Measurements from ENCODE around the gene ALDH1A2.

The ALDH1A2 gene

GRCh38 chr15:57932348-57932747 is 133.2 kb downstream of the ALDH1A2 start:
- Histone ChIP-seq H2BK5ac (ENCODE audit: low read length) (no peak overlapping the region), H4K8ac (ENCODE audit: low read depth, low read length) (no peak overlapping the region), H3K9me3 (replicated peaks in 1 of 2; ENCODE audit: control insufficient read depth in 2 of 2, insufficient read depth in 1 of 2, low read depth in 1 of 2, low read length in 2 of 2) (no peaks in the 10 kb centered on the region), H2AFZ (ENCODE audit: low read length) (no peak overlapping the region), H3K18ac (ENCODE audit: low read length) (no peak overlapping the region), H3K36me3 (replicated peaks in 1 of 2; ENCODE audit: control insufficient read depth in 2 of 2, insufficient read depth in 2 of 2, low read length in 2 of 2) (no peaks in the 10 kb centered on the region), H3K14ac (ENCODE audit: low read length) (no peak overlapping the region), H4K91ac (ENCODE audit: low read depth, low read length, poor library complexity) (no peak overlapping the region), H2AK5ac (ENCODE audit: low read depth, low read length) (no peak overlapping the region), H3K27me3 (ENCODE audit: control insufficient read depth in 3 of 3, insufficient read depth in 3 of 3, low read depth in 1 of 3, low read length in 3 of 3) (no peaks in the 10 kb centered on the region), H2BK120ac (ENCODE audit: low read depth, low read length) (no peak overlapping the region), H3K4me3 (ENCODE audit: low read length in 2 of 2) (no peak overlapping the region), H2BK12ac (ENCODE audit: low read length) (no peak overlapping the region), H3K79me1 (ENCODE audit: low read depth, low read length) (no peaks in the 10 kb centered on the region), H3K4me1 (ENCODE audit: control insufficient read depth in 2 of 2, insufficient read depth in 1 of 2, low read depth in 1 of 2, low read length in 2 of 2) (no peaks in the 10 kb centered on the region), H3K27ac (replicated peaks; ENCODE audit: low read length) (no peak overlapping the region), H3K4ac (ENCODE audit: low read length) (no peak overlapping the region), H3K9ac (ENCODE audit: low read depth, low read length, poor library complexity) (no peak overlapping the region), H3K4me2 (ENCODE audit: insufficient read depth, low read length, poor library complexity, severe bottlenecking) (no peak overlapping the region), H3K23ac (ENCODE audit: low read depth, low read length, poor library complexity) (no peak overlapping the region), H2BK15ac (ENCODE audit: low read length) (no peak overlapping the region)
- no peak for DNase-seq (ENCODE audit: low spot score)
- no CpG with 5 or more reads among the region's 2 CpGs for WGBS, 2 donors (ENCODE audit: extremely low coverage in 2 of 2, insufficient read length in 2 of 2, insufficient replicate concordance in 1 of 2)

- no peak overlapping the region for H2BK12ac ChIP-seq (ENCODE audit: low read length)
- no peaks in the 10 kb centered on the region for H3K79me1 ChIP-seq (ENCODE audit: low read depth, low read length)
- H3K4me1 ChIP-seq (ENCODE audit: control insufficient read depth in 2 of 2, insufficient read depth in 1 of 2, low read depth in 1 of 2, low read length in 2 of 2): no peaks in the 10 kb centered on the region
- no peak overlapping the region for H2BK15ac ChIP-seq (ENCODE audit: low read length)
- no peak overlapping the region for H2AFZ ChIP-seq (ENCODE audit: low read length)
- no peak overlapping the region for H3K27ac ChIP-seq (replicated peaks; ENCODE audit: low read length)
- H2AK5ac ChIP-seq (ENCODE audit: low read depth, low read length): no peak overlapping the region
- H3K4me2 ChIP-seq (ENCODE audit: insufficient read depth, low read length, poor library complexity, severe bottlenecking): no peak overlapping the region
- H3K4me3 ChIP-seq (ENCODE audit: low read length in 2 of 2): no peak overlapping the region
- H2BK5ac ChIP-seq (ENCODE audit: low read length): no peak overlapping the region
- no peaks in the 10 kb centered on the region for H3K36me3 ChIP-seq (replicated peaks in 1 of 2; ENCODE audit: control insufficient read depth in 2 of 2, insufficient read depth in 2 of 2, low read length in 2 of 2)
- DNase-seq (ENCODE audit: low spot score): no peak
- no peak overlapping the region for H3K18ac ChIP-seq (ENCODE audit: low read length)
- no peak overlapping the region for H3K14ac ChIP-seq (ENCODE audit: low read length)
- WGBS, 2 donors (ENCODE audit: extremely low coverage in 2 of 2, insufficient read length in 2 of 2, insufficient replicate concordance in 1 of 2): no CpG with 5 or more reads among the region's 1 CpG
- no peaks in the 10 kb centered on the region for H3K9me3 ChIP-seq (replicated peaks in 1 of 2; ENCODE audit: control insufficient read depth in 2 of 2, insufficient read depth in 1 of 2, low read depth in 1 of 2, low read length in 2 of 2)
- no peak overlapping the region for H4K91ac ChIP-seq (ENCODE audit: low read depth, low read length, poor library complexity)
- H2BK120ac ChIP-seq (ENCODE audit: low read depth, low read length): no peak overlapping the region
- H3K27me3 ChIP-seq (ENCODE audit: control insufficient read depth in 3 of 3, insufficient read depth in 3 of 3, low read depth in 1 of 3, low read length in 3 of 3): no peaks in the 10 kb centered on the region
- no peak overlapping the region for H3K23ac ChIP-seq (ENCODE audit: low read depth, low read length, poor library complexity)
- H3K9ac ChIP-seq (ENCODE audit: low read depth, low read length, poor library complexity): no peak overlapping the region
- no peak overlapping the region for H4K8ac ChIP-seq (ENCODE audit: low read depth, low read length)
- H3K4ac ChIP-seq (ENCODE audit: low read length): no peak overlapping the region
These were observed 133.9 kb downstream of the ALDH1A2 start for GRCh38 chr15:57931570-57931969.

DNA sequence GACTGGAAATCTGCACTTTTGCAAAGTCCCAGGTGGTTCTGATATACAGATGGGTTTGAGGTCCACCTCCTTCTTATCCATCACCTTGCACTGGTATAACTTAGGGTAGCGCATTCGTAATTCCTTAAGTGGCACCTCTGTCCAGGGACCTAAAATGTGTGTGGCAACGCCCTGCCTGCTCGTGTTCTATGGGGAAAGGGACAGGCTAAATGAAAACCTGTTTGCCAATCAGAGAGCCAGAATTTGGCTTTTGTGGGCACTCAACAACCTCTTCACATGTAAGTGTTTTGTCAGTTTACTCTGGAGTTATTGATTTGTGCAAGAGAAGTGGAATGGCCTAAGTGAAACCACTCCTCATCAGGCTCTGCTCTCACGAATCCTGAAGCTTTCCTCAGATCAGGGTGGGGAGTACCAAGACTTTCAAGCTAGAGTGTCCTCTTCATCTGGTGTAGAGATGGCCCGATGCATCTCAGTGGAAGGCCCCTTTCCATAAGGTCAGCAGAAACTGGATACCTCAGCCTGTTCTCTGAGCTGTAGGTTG is 138.3 kb downstream of the ALDH1A2 start:
- H3K79me1 ChIP-seq (ENCODE audit: low read depth, low read length): no peaks in the 10 kb centered on the region
- H3K4me2 ChIP-seq (ENCODE audit: insufficient read depth, low read length, poor library complexity, severe bottlenecking): no peak overlapping the region
- no peaks in the 10 kb centered on the region for H3K4me1 ChIP-seq (ENCODE audit: control insufficient read depth in 2 of 2, insufficient read depth in 1 of 2, low read depth in 1 of 2, low read length in 2 of 2)
- no peak overlapping the region for H3K4ac ChIP-seq (ENCODE audit: low read length)
- H3K9me3 ChIP-seq (replicated peaks in 1 of 2; ENCODE audit: control insufficient read depth in 2 of 2, insufficient read depth in 1 of 2, low read depth in 1 of 2, low read length in 2 of 2): no peaks in the 10 kb centered on the region
- no peaks in the 10 kb centered on the region for H3K27me3 ChIP-seq (ENCODE audit: control insufficient read depth in 3 of 3, insufficient read depth in 3 of 3, low read depth in 1 of 3, low read length in 3 of 3)
- H2BK5ac ChIP-seq (ENCODE audit: low read length): no peak overlapping the region
- no peak overlapping the region for H4K8ac ChIP-seq (ENCODE audit: low read depth, low read length)
- H2BK12ac ChIP-seq (ENCODE audit: low read length): no peak overlapping the region
- no peak overlapping the region for H2AFZ ChIP-seq (ENCODE audit: low read length)
- no peak overlapping the region for H2BK15ac ChIP-seq (ENCODE audit: low read length)
- no peak overlapping the region for H3K14ac ChIP-seq (ENCODE audit: low read length)
- DNase-seq (ENCODE audit: low spot score): no peak
- H3K18ac ChIP-seq (ENCODE audit: low read length): no peak overlapping the region
- no peak overlapping the region for H3K27ac ChIP-seq (replicated peaks; ENCODE audit: low read length)
- H4K91ac ChIP-seq (ENCODE audit: low read depth, low read length, poor library complexity): no peak overlapping the region
- H3K36me3 ChIP-seq (replicated peaks in 1 of 2; ENCODE audit: control insufficient read depth in 2 of 2, insufficient read depth in 2 of 2, low read length in 2 of 2): no peaks in the 10 kb centered on the region
- H3K23ac ChIP-seq (ENCODE audit: low read depth, low read length, poor library complexity): no peak overlapping the region
- no peak overlapping the region for H2BK120ac ChIP-seq (ENCODE audit: low read depth, low read length)
- H3K4me3 ChIP-seq (ENCODE audit: low read length in 2 of 2): no peak overlapping the region
- no CpG with 5 or more reads among the region's 6 CpGs for WGBS, 2 donors (ENCODE audit: extremely low coverage in 2 of 2, insufficient read length in 2 of 2, insufficient replicate concordance in 1 of 2)
- H3K9ac ChIP-seq (ENCODE audit: low read depth, low read length, poor library complexity): no peak overlapping the region
- no peak overlapping the region for H2AK5ac ChIP-seq (ENCODE audit: low read depth, low read length)

DNA sequence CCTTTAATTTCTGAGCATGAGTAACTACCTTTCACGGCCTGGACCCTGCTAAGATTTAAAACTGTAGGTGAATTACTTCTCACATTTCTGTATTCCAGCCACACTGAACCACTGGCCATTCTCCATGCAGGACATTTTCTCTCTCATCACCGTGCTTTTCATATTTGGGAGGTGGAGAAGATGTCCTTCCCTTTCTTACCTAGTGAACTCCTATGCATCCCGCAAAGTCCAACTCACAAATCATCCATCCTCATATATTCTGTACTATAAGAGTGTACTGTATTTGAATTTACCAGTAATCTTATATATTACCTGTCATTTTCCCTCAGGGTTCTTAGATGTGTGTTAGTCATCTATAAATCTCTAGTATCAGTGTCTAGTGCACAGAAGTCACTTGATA is 139.9 kb downstream of the ALDH1A2 start:
- no peak overlapping the region for H2AK5ac ChIP-seq (ENCODE audit: low read depth, low read length)
- WGBS, 2 donors (ENCODE audit: extremely low coverage in 2 of 2, insufficient read length in 2 of 2, insufficient replicate concordance in 1 of 2): no CpG with 5 or more reads among the region's 3 CpGs

More for the DNA sequence above, 139.9 kb downstream of the ALDH1A2 start:
- DNase-seq (ENCODE audit: low spot score): no peak
- H3K4ac ChIP-seq (ENCODE audit: low read length): no peak overlapping the region
- H3K79me1 ChIP-seq (ENCODE audit: low read depth, low read length): no peaks in the 10 kb centered on the region
- H3K9ac ChIP-seq (ENCODE audit: low read depth, low read length, poor library complexity): no peak overlapping the region
- H3K4me1 ChIP-seq (ENCODE audit: control insufficient read depth in 2 of 2, insufficient read depth in 1 of 2, low read depth in 1 of 2, low read length in 2 of 2): no peaks in the 10 kb centered on the region
- H2BK12ac ChIP-seq (ENCODE audit: low read length): no peak overlapping the region
- H2BK15ac ChIP-seq (ENCODE audit: low read length): no peak overlapping the region
- no peak overlapping the region for H3K14ac ChIP-seq (ENCODE audit: low read length)
- no peak overlapping the region for H3K18ac ChIP-seq (ENCODE audit: low read length)
- H3K4me2 ChIP-seq (ENCODE audit: insufficient read depth, low read length, poor library complexity, severe bottlenecking): no peak overlapping the region
- H3K27me3 ChIP-seq (ENCODE audit: control insufficient read depth in 3 of 3, insufficient read depth in 3 of 3, low read depth in 1 of 3, low read length in 3 of 3): no peaks in the 10 kb centered on the region
- H4K91ac ChIP-seq (ENCODE audit: low read depth, low read length, poor library complexity): no peak overlapping the region
- no peak overlapping the region for H3K4me3 ChIP-seq (ENCODE audit: low read length in 2 of 2)
- H3K27ac ChIP-seq (replicated peaks; ENCODE audit: low read length): no peak overlapping the region
- no peak overlapping the region for H3K23ac ChIP-seq (ENCODE audit: low read depth, low read length, poor library complexity)
- H2BK5ac ChIP-seq (ENCODE audit: low read length): no peak overlapping the region
- no peaks in the 10 kb centered on the region for H3K36me3 ChIP-seq (replicated peaks in 1 of 2; ENCODE audit: control insufficient read depth in 2 of 2, insufficient read depth in 2 of 2, low read length in 2 of 2)
- no peak overlapping the region for H4K8ac ChIP-seq (ENCODE audit: low read depth, low read length)
- no peaks in the 10 kb centered on the region for H3K9me3 ChIP-seq (replicated peaks in 1 of 2; ENCODE audit: control insufficient read depth in 2 of 2, insufficient read depth in 1 of 2, low read depth in 1 of 2, low read length in 2 of 2)
- H2AFZ ChIP-seq (ENCODE audit: low read length): no peak overlapping the region
- no peak overlapping the region for H2BK120ac ChIP-seq (ENCODE audit: low read depth, low read length)

Measured in neuronal stem cell (in vitro differentiated cells).